HFF-Myc (cell line): ENCODE data around the gene PCID2.
"Not testable (repeated sequence)": the region's sequence is repeated elsewhere in the genome, so short reads cannot be mapped to it uniquely, and the experiment has no call there.

Source experiments
- DNase-seq: peaks from one replicate; pipeline ENCODE4 v3.0.0-alpha.2; 2011; ENCODE audit warnings: low read depth; ENCODE audit errors: extremely low read depth
- H3K4me3 ChIP-seq: replicated peaks from 2 replicates; pipeline ENCODE4 v1.5.1; 2011; ENCODE audit warnings: low read depth, mild to moderate bottlenecking, control low read depth, low read length
- CTCF ChIP-seq: IDR thresholded peaks from 2 replicates; pipeline ENCODE4 v1.5.1; 2012; ENCODE audit warnings: mild to moderate bottlenecking, low read depth, low read length, control low read depth; ENCODE audit errors: missing control alignments

Gene PCID2

GRCh38 chr13:113166681-113167080, 41.8 kb downstream of the PCID2 start:
- TF ChIP-seq CTCF = no peak
- DNase-seq = no peak
- no peak overlapping the region for H3K4me3 ChIP-seq

GRCh38 chr13:113166266-113166665, 42.2 kb downstream of the PCID2 start:
- TF ChIP-seq CTCF = no peak
- no peak for DNase-seq
- H3K4me3 ChIP-seq = no peak overlapping the region

- TF ChIP-seq CTCF = no peak
- no peak for DNase-seq
- no peak overlapping the region for H3K4me3 ChIP-seq
Observed at GRCh38 chr13:113164492-113164891, 44.0 kb downstream of the PCID2 start.

GRCh38 chr13:113162783-113163685, 45.4 kb downstream of the PCID2 start:
- no peak for TF ChIP-seq CTCF
- DNase-seq = no peak
- H3K4me3 ChIP-seq = no peak overlapping the region

GRCh38 chr13:113161975-113162374, 46.5 kb downstream of the PCID2 start:
- H3K4me3 ChIP-seq, DNase-seq: not testable (repeated sequence)

- H3K4me3 ChIP-seq = no peak overlapping the region
- no peak for DNase-seq
- TF ChIP-seq CTCF = no peak
Observed at GRCh38 chr13:113161433-113161832, 47.0 kb downstream of the PCID2 start.

GRCh38 chr13:113160983-113161382, 47.5 kb downstream of the PCID2 start:
- no peak for TF ChIP-seq CTCF
- H3K4me3 ChIP-seq = no peak overlapping the region
- no peak for DNase-seq
